Esophagus muscularis mucosa (tissue), 4 donors: ENCODE measurements around the gene SLC1A1.
"Not testable (repeated sequence)": the region's sequence is repeated elsewhere in the genome, so short reads cannot be mapped to it uniquely, and the experiment has no call there.

Experiments
- EP300 ChIP-seq: sonication (generic); formaldehyde crosslinking; IDR thresholded peaks from one replicate; pipeline ENCODE4 v1.6.1; 2017; ENCODE audit warnings: antibody characterized with exemption
- POLR2A ChIP-seq: fragments of 450-650 bp; IDR thresholded peaks from one replicate; pipeline ENCODE4 v1.6.1; 2017; ENCODE audit warnings: antibody characterized with exemption, moderate library complexity, mild to moderate bottlenecking, low read depth
- POLR2AphosphoS5 ChIP-seq, 2 donors: sonication (generic); formaldehyde crosslinking; IDR thresholded peaks; one replicate each; pipeline ENCODE4 v1.6.1; 2017; ENCODE audit warnings: antibody characterized with exemption in 2 of 2
- TF ChIP-seq, protein P1 (sequence below), 3 experiments: fragments of 200-600 bp in 2 of 3; fragments of 450-650 bp in 1 of 3; sonication (generic) in 2 of 3; IDR thresholded peaks; one replicate each; pipeline ENCODE4 v1.5.1; 2017 to 2019; ENCODE audit warnings: antibody characterized with exemption in 3 of 3, mild to moderate bottlenecking in 2 of 3, moderate library complexity in 1 of 3

DNA sequence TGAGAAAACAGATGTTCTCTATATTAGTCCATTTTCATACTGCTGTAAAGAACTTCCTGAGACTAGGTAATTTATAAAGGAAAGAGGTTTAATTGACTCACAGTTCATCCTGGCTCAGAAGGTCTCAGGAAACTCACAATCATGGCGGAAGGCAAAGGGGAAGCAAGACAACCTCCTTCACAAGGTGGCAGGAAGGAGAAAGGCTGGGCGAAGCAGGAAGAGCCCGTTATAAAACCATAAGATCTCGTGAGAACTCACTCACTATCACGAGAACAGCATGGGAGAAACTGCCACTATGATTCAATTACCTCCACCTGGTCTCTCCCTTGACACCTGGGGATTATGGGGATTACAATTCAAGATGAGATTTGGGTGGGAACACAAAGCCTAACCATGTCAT lies 54.4 kb downstream of the SLC1A1 start:
- TF ChIP-seq, protein P1, sequence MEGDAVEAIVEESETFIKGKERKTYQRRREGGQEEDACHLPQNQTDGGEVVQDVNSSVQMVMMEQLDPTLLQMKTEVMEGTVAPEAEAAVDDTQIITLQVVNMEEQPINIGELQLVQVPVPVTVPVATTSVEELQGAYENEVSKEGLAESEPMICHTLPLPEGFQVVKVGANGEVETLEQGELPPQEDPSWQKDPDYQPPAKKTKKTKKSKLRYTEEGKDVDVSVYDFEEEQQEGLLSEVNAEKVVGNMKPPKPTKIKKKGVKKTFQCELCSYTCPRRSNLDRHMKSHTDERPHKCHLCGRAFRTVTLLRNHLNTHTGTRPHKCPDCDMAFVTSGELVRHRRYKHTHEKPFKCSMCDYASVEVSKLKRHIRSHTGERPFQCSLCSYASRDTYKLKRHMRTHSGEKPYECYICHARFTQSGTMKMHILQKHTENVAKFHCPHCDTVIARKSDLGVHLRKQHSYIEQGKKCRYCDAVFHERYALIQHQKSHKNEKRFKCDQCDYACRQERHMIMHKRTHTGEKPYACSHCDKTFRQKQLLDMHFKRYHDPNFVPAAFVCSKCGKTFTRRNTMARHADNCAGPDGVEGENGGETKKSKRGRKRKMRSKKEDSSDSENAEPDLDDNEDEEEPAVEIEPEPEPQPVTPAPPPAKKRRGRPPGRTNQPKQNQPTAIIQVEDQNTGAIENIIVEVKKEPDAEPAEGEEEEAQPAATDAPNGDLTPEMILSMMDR (IDR thresholded peaks at IDR 0.05) = not testable (repeated sequence)
- TF ChIP-seq POLR2A; POLR2AphosphoS5 (IDR thresholded peaks at IDR 0.05); EP300: not testable (repeated sequence)
